ENCODE data around the gene SLC25A45.

SLC25A45 gene

DNA sequence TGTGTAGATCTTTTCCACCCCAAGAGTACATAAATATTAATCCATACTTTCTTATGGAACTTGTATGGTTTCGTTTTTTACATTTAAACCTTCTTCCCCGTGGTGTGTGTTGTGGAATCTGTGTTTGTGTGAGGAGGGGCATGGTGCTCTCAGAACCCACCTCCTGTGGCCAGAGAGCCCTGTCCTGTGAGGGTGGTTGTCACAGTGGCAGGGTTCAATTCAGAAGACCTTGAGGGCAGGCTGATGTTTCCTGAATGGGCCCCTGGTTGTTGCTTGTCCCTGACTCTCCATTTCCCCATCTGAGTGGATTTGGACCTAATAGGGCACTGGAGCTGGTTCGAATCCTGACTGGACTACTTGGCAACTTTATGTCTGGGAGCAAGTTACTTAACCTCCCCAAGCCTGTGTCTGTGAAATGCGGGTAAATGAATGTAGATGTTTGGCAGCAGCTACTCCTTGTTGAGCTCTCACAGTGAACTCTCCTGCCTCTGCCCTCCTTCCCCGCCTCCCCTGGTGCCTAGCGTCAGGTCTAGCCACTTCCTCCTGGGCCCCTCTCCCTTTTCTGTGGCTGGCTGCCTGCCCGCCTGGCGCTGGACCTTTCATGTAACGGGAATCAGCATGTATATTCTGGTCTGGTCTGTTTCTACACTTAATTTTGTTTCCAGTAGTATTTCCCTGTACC is 47.4 kb upstream of the SLC25A45 start:
- Histone ChIP-seq H3K79me2 (ENCODE audit: low read length) (peaks cover 90% of the 10 kb centered on the region), H3K9me3 (replicated peaks; ENCODE audit: insufficient read depth, low read length) (no peaks in the 10 kb centered on the region), H3K36me3 (replicated peaks; ENCODE audit: insufficient read depth, low read length) (no peaks in the 10 kb centered on the region), H3K4me2 (ENCODE audit: low read depth, low read length) (peak overlapping the region; percentile 99), H4K20me1 (ENCODE audit: insufficient read depth, low read length) (0 out of 2 replicates have a peak, but pooled peaks cover 3% of the 10 kb centered on the region), H2AFZ (ENCODE audit: low read length) (no peak overlapping the region), H3K9me2 (replicated peaks; ENCODE audit: insufficient read depth, low read length) (no peaks in the 10 kb centered on the region), H3K9ac (ENCODE audit: low read length) (peak overlapping the region; percentile 100), H3K27ac (ENCODE audit: low read length) (peak overlapping the region; percentile 100), H3F3A (ENCODE audit: insufficient read depth, low read length) (peaks cover 100% of the 10 kb centered on the region), H3K4me3 (ENCODE audit: low read length) (peak overlapping the region; percentile 13; the same call in 1 of the 2 replicates), H3K27me3 (replicated peaks; ENCODE audit: insufficient read depth, low read length) (no peaks in the 10 kb centered on the region), H3K4me1 (ENCODE audit: low read length) (peaks cover 66% of the 10 kb centered on the region)
- no peak for TF ChIP-seq EZH2 (optimal IDR thresholded peaks at IDR 0.05; ENCODE audit: low read depth, low read length)
- TF ChIP-seq, protein P1, sequence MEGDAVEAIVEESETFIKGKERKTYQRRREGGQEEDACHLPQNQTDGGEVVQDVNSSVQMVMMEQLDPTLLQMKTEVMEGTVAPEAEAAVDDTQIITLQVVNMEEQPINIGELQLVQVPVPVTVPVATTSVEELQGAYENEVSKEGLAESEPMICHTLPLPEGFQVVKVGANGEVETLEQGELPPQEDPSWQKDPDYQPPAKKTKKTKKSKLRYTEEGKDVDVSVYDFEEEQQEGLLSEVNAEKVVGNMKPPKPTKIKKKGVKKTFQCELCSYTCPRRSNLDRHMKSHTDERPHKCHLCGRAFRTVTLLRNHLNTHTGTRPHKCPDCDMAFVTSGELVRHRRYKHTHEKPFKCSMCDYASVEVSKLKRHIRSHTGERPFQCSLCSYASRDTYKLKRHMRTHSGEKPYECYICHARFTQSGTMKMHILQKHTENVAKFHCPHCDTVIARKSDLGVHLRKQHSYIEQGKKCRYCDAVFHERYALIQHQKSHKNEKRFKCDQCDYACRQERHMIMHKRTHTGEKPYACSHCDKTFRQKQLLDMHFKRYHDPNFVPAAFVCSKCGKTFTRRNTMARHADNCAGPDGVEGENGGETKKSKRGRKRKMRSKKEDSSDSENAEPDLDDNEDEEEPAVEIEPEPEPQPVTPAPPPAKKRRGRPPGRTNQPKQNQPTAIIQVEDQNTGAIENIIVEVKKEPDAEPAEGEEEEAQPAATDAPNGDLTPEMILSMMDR (IDR thresholded peaks at IDR 0.05; ENCODE audit: low read length), result no peak
- DNase-seq, result peak; percentile 64

DNA sequence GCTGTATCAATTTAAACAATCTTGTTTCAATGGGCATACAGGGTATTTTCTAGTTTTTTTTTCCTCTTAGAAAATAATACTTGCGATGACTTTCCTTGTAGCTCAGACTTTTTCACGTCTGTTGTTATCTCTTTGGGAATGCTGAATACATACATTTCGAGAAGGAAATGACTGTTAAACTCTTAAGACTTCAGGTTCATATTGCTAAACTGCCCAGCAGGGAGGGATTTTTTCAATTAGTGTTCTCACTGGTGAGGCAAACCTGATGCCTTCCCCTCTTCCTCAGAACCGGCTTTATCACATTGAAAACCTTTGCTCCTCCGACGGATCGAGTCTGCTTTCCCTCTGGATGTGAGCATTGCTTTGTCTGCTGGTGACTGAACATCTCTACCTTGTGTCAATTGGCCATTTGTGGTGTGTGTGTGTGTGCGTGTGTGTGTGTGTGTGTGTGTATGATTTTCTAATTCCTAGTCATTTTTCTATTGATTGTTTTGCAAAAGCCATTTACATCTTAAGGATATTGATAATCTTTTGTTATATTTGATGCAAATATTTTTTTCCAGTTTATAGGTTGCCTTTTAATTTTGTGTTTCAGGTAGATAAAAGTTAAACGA is 46.7 kb upstream of the SLC25A45 start:
- Histone ChIP-seq H3K27me3 (replicated peaks; ENCODE audit: insufficient read depth, low read length) (no peaks in the 10 kb centered on the region), H3F3A (ENCODE audit: insufficient read depth, low read length) (peaks cover 100% of the 10 kb centered on the region), H3K9me2 (replicated peaks; ENCODE audit: insufficient read depth, low read length) (no peaks in the 10 kb centered on the region), H3K9me3 (replicated peaks; ENCODE audit: insufficient read depth, low read length) (no peaks in the 10 kb centered on the region), H3K4me3 (ENCODE audit: low read length) (peak overlapping the region; percentile 1; the same call in 1 of the 2 replicates), H3K4me2 (ENCODE audit: low read depth, low read length) (peak overlapping the region; percentile 99), H2AFZ (ENCODE audit: low read length) (no peak overlapping the region), H3K9ac (ENCODE audit: low read length) (peak overlapping the region; percentile 100; the same call in 1 of the 2 replicates), H3K27ac (ENCODE audit: low read length) (peak overlapping the region; percentile 100), H4K20me1 (ENCODE audit: insufficient read depth, low read length) (peaks cover 10% of the 10 kb centered on the region), H3K79me2 (ENCODE audit: low read length) (peaks cover 90% of the 10 kb centered on the region), H3K36me3 (replicated peaks; ENCODE audit: insufficient read depth, low read length) (no peaks in the 10 kb centered on the region), H3K4me1 (ENCODE audit: low read length) (peaks cover 59% of the 10 kb centered on the region)
- TF ChIP-seq, protein P1 (IDR thresholded peaks at IDR 0.05; ENCODE audit: low read length), result no peak
- TF ChIP-seq EZH2 (optimal IDR thresholded peaks at IDR 0.05; ENCODE audit: low read depth, low read length) (no peak), EZH2phosphoT487 (IDR thresholded peaks at IDR 0.05; ENCODE audit: low read length) (no peak)
- DNase-seq, result no peak

DNA sequence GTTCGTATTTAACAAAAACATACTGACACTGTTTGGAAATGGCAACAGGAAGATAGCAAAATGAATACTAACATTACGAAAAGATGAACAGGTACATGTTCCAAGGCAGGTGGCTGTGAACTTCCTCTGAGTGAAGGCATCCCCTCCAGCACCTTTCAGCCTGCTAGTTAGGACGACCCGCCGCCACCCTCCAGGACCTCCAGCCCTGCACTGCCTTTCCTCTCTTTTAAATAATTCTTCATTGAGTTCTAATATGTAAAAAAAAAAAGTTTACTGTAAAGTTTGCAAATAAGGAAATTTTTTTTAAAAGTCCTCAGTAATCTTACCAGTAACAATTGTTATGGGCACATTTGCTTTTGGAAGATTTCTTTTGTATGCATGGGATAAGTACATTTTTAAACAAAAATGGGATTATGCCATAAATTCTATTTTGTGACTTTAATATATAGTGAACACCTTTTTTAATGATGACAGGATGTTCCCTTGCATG is 46.2 kb upstream of the SLC25A45 start:
- Histone ChIP-seq H3K4me1 (ENCODE audit: low read length) (peaks cover 55% of the 10 kb centered on the region), H3K79me2 (ENCODE audit: low read length) (peaks cover 91% of the 10 kb centered on the region), H4K20me1 (ENCODE audit: insufficient read depth, low read length) (peaks cover 16% of the 10 kb centered on the region), H3F3A (ENCODE audit: insufficient read depth, low read length) (peaks cover 100% of the 10 kb centered on the region), H3K9ac (ENCODE audit: low read length) (peak overlapping the region; percentile 100; the same call in 1 of the 2 replicates), H3K27me3 (replicated peaks; ENCODE audit: insufficient read depth, low read length) (no peaks in the 10 kb centered on the region), H3K4me3 (ENCODE audit: low read length) (peak overlapping the region; percentile 1; the same call in 1 of the 2 replicates), H2AFZ (ENCODE audit: low read length) (no peak overlapping the region), H3K27ac (ENCODE audit: low read length) (peak overlapping the region; percentile 100), H3K9me3 (replicated peaks; ENCODE audit: insufficient read depth, low read length) (no peaks in the 10 kb centered on the region), H3K36me3 (replicated peaks; ENCODE audit: insufficient read depth, low read length) (no peaks in the 10 kb centered on the region), H3K4me2 (ENCODE audit: low read depth, low read length) (peak overlapping the region; percentile 99), H3K9me2 (replicated peaks; ENCODE audit: insufficient read depth, low read length) (no peaks in the 10 kb centered on the region)
- no peak for DNase-seq
- TF ChIP-seq, protein P1 (IDR thresholded peaks at IDR 0.05; ENCODE audit: low read length), result no peak
- TF ChIP-seq EZH2 (optimal IDR thresholded peaks at IDR 0.05; ENCODE audit: low read depth, low read length) (no peak), EZH2phosphoT487 (IDR thresholded peaks at IDR 0.05; ENCODE audit: low read length) (no peak)

All from MM.1S (cell line).